ENCODE data around the gene EVA1A. TPM values are rescaled to one million over a fixed set of nuclear protein-coding genes. Genes with fewer than 3 reads are reported as not detected.

Gene EVA1A
- total RNA-seq, 4 donors from 2014 or later = 1.3 to 1.6 TPM; not detected in 2

DNA sequence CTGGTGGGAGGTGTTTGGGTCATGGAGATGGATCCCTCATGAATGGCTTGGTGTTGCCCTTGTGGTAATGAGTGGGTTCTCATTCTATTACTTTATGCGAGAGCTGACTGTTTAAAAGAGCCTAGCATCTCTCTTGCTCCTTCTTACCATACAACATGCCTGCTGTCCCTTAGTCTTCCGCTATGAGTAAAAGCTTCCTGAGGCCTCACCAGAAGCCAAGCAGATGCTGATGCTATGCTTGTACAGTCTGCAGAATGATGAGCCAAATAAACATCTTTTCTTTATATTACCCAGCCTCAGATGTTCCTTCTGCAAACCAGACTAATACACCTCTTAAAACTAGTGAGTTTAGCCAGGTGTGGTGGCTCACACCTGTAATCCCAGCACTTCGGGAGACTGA is 23.1 kb downstream of the EVA1A start:
- H3K4me3 ChIP-seq = no peak overlapping the region
- no peaks in the 10 kb centered on the region for H3K4me1 ChIP-seq
- no peaks in the 10 kb centered on the region for H3K36me3 ChIP-seq
- H3K27me3 ChIP-seq = no peaks in the 10 kb centered on the region
- H3K27ac ChIP-seq = no peak overlapping the region
- WGBS, 2 donors = 97% methylated on average over 3 of the region's 3 CpGs
- no peak for DNase-seq (ENCODE audit: low spot score in 2 of 2)
- no peaks in the 10 kb centered on the region for H3K9me3 ChIP-seq
- TF ChIP-seq, protein P1, sequence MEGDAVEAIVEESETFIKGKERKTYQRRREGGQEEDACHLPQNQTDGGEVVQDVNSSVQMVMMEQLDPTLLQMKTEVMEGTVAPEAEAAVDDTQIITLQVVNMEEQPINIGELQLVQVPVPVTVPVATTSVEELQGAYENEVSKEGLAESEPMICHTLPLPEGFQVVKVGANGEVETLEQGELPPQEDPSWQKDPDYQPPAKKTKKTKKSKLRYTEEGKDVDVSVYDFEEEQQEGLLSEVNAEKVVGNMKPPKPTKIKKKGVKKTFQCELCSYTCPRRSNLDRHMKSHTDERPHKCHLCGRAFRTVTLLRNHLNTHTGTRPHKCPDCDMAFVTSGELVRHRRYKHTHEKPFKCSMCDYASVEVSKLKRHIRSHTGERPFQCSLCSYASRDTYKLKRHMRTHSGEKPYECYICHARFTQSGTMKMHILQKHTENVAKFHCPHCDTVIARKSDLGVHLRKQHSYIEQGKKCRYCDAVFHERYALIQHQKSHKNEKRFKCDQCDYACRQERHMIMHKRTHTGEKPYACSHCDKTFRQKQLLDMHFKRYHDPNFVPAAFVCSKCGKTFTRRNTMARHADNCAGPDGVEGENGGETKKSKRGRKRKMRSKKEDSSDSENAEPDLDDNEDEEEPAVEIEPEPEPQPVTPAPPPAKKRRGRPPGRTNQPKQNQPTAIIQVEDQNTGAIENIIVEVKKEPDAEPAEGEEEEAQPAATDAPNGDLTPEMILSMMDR (IDR thresholded peaks at IDR 0.05) = no peak
- TF ChIP-seq EP300 (IDR thresholded peaks at IDR 0.05) = no peak
- no peak for TF ChIP-seq POLR2A (IDR thresholded peaks at IDR 0.05)

DNA sequence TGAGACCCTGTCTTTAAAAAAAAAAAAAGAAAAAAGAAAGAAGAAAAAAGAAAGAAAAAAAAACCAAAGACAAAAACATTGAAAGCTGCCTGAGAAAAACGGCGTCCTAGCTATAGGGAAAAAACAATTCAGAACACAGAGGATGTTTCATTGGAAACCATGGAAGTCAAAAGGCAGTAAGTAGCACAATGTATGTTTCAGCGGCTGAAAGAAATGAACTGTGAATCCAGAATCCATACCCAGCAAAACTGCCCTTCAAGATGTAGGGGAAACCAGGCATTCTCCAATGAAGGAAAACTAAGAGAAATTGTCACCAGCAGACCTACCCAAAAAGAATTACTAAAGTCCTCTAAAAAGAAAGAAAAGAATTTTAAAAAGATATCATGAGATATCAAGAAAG is 27.6 kb downstream of the EVA1A start:
- 79 to 82% methylated on average over 3 of the region's 3 CpGs for WGBS, 2 donors
- DNase-seq (ENCODE audit: low spot score in 2 of 2) = no peak
- H3K4me3 ChIP-seq = no peak overlapping the region
- H3K9me3 ChIP-seq = no peaks in the 10 kb centered on the region
- H3K27ac ChIP-seq = no peak overlapping the region
- H3K4me1 ChIP-seq = no peaks in the 10 kb centered on the region
- TF ChIP-seq, protein P1 (IDR thresholded peaks at IDR 0.05) = no peak
- TF ChIP-seq EP300 (IDR thresholded peaks at IDR 0.05) (no peak), POLR2A (IDR thresholded peaks at IDR 0.05) (no peak)
- no peaks in the 10 kb centered on the region for H3K36me3 ChIP-seq
- H3K27me3 ChIP-seq = no peaks in the 10 kb centered on the region

DNA sequence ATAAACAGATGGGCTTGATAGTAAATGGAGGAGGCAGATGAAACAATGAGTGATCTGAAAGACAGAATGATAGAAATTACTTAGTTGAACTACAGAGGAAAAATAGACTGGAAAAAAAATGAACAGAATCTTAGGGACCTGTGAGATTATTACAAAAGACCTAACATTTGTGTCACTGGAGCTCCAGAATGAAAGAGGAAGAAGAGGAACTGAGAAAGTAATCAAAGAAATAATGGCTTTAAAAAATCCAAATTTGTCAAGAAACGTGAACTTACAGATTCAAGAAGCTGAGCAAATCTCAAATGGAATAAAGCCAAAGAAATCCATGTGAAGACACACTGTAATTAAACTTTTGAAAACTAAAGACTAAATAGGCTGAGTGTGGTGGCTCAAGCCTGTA is 28.3 kb downstream of the EVA1A start:
- Histone ChIP-seq H3K27me3 (no peaks in the 10 kb centered on the region), H3K4me1 (no peaks in the 10 kb centered on the region), H3K27ac (no peak overlapping the region), H3K4me3 (no peak overlapping the region), H3K9me3 (no peaks in the 10 kb centered on the region), H3K36me3 (no peaks in the 10 kb centered on the region)
- 58 to 60% methylated on average over 1 of the region's 1 CpG for WGBS, 2 donors
- TF ChIP-seq EP300 (IDR thresholded peaks at IDR 0.05) = no peak
- TF ChIP-seq, protein P1 (IDR thresholded peaks at IDR 0.05) = no peak
- TF ChIP-seq POLR2A (IDR thresholded peaks at IDR 0.05) = no peak
- DNase-seq (ENCODE audit: low spot score in 2 of 2) = no peak

DNA sequence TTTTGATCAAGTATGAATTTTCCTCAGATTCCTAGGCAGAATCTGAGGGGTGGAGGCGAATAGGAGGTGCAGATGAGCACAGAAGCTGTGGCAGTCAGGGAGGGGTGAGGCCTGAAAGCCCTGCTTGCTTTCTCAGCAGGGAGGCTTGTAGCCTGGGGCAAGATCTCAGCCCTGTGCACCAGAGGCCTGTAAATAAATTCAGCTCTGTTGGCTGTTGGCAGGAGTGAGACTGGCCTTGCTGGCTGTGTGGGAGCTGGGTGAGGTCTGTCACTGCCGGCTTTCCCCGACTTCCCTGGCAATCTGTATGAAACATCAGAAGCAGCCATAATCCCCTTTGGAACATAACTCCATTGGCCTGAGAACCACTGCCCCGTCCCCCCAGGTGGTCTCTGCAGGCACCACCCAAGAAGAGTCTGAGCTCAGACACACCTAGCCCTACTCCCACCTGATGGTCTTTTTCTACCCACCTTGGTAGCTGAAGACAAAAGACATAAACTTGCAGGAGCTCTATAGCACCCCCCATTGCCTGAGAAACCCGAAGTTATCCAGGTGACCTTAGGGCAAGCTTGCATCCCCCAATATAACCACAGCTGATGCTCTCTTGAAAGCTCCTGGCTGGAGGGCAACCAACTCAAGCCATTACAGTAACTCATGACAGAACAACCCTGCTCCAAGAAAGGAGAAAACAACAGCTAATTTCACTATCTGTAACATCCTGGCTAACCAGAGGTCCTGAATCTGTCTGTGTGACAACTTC is 32.3 kb downstream of the EVA1A start:
- H3K27me3 ChIP-seq = no peaks in the 10 kb centered on the region
- 63 to 82% methylated on average over 5 of the region's 5 CpGs for WGBS, 2 donors

DNA sequence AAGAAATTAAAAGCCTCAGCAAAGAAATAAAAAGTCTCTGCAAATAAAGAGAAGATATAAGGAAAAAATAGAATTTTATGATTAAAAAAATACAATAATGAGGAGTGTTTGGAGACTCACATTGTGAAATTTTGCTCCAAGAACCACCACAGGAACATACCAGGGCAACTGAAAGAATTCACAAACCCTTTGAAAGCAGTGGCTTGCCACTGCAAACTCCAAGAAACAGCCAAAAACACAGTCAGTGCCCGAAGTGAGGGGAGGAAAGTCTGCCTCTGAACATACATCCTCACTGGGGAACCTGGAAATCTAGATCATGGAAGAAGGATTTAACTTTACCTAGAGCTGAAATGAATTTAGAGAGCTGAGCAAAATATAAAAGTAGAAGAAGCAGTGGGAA is 33.1 kb downstream of the EVA1A start:
- H3K9me3 ChIP-seq = no peaks in the 10 kb centered on the region
- H3K27me3 ChIP-seq = no peaks in the 10 kb centered on the region
- no peaks in the 10 kb centered on the region for H3K4me1 ChIP-seq
- H3K27ac ChIP-seq = no peak overlapping the region
- WGBS, 2 donors = 77 to 91% methylated on average over 1 of the region's 1 CpG
- TF ChIP-seq EP300 (IDR thresholded peaks at IDR 0.05) (no peak), POLR2A (IDR thresholded peaks at IDR 0.05) (no peak)
- TF ChIP-seq, protein P1 (IDR thresholded peaks at IDR 0.05) = no peak
- DNase-seq (ENCODE audit: low spot score in 2 of 2) = no peak
- H3K36me3 ChIP-seq = no peaks in the 10 kb centered on the region
- H3K4me3 ChIP-seq = no peak overlapping the region

More for the DNA sequence above, 32.3 kb downstream of the EVA1A start:
- TF ChIP-seq EP300 (IDR thresholded peaks at IDR 0.05) (no peak), POLR2A (IDR thresholded peaks at IDR 0.05) (no peak)
- TF ChIP-seq, protein P1 (IDR thresholded peaks at IDR 0.05) = no peak
- H3K27ac ChIP-seq = no peak overlapping the region
- no peaks in the 10 kb centered on the region for H3K4me1 ChIP-seq
- no peak overlapping the region for H3K4me3 ChIP-seq
- no peak for DNase-seq (ENCODE audit: low spot score in 2 of 2)
- H3K9me3 ChIP-seq = no peaks in the 10 kb centered on the region
- no peaks in the 10 kb centered on the region for H3K36me3 ChIP-seq

Measured in tibial nerve (tissue), 4 donors.